ENCODE measurements around the gene CGNL1. TPM values are rescaled to one million over a fixed set of nuclear protein-coding genes. Genes with fewer than 3 reads are reported as not detected.

CGNL1 gene
- polyA plus RNA-seq, 1 donor = 7.8 TPM

- H3K9me3 ChIP-seq (ENCODE audit: control insufficient read depth, low read depth, low read length) = no peaks in the 10 kb centered on the region
- WGBS (ENCODE audit: insufficient coverage, low lambda C conversion rate) = no CpG with 5 or more reads among the region's 3 CpGs
Measured at GRCh38 chr15:57437564-57437963, 61.3 kb downstream of the CGNL1 start.

GRCh38 chr15:57438166-57438565, 61.9 kb downstream of the CGNL1 start:
- WGBS (ENCODE audit: insufficient coverage, low lambda C conversion rate) = 100% methylated on average over 1 of the region's 6 CpGs

More at GRCh38 chr15:57437564-57437963, 61.3 kb downstream of the CGNL1 start:
- Histone ChIP-seq H3K36me3 (ENCODE audit: control insufficient read depth, insufficient read depth, low read length) (no peaks in the 10 kb centered on the region), H3K27me3 (ENCODE audit: control insufficient read depth, insufficient read depth, low read length) (no peaks in the 10 kb centered on the region), H3K27ac (ENCODE audit: low read length) (no peak overlapping the region), H3K4me3 (ENCODE audit: low read length) (no peak overlapping the region), H3K4me1 (ENCODE audit: control insufficient read depth, insufficient read depth, low read length) (peaks cover 5% of the 10 kb centered on the region)
- no peak for DNase-seq

GRCh38 chr15:57439128-57440027, 63.1 kb downstream of the CGNL1 start:
- no peak for DNase-seq
- Histone ChIP-seq H3K9me3 (ENCODE audit: control insufficient read depth, low read depth, low read length) (no peaks in the 10 kb centered on the region), H3K36me3 (ENCODE audit: control insufficient read depth, insufficient read depth, low read length) (no peaks in the 10 kb centered on the region), H3K4me3 (ENCODE audit: low read length) (no peak overlapping the region), H3K4me1 (ENCODE audit: control insufficient read depth, insufficient read depth, low read length) (peaks cover 5% of the 10 kb centered on the region), H3K27ac (ENCODE audit: low read length) (no peak overlapping the region), H3K27me3 (ENCODE audit: control insufficient read depth, insufficient read depth, low read length) (no peaks in the 10 kb centered on the region)
- WGBS (ENCODE audit: insufficient coverage, low lambda C conversion rate) = 90% methylated on average over 2 of the region's 26 CpGs

More at GRCh38 chr15:57438166-57438565, 61.9 kb downstream of the CGNL1 start:
- H3K4me3 ChIP-seq (ENCODE audit: low read length) = no peak overlapping the region
- peaks cover 5% of the 10 kb centered on the region for H3K4me1 ChIP-seq (ENCODE audit: control insufficient read depth, insufficient read depth, low read length)
- H3K9me3 ChIP-seq (ENCODE audit: control insufficient read depth, low read depth, low read length) = no peaks in the 10 kb centered on the region
- no peak for DNase-seq
- no peak overlapping the region for H3K27ac ChIP-seq (ENCODE audit: low read length)
- H3K27me3 ChIP-seq (ENCODE audit: control insufficient read depth, insufficient read depth, low read length) = no peaks in the 10 kb centered on the region
- H3K36me3 ChIP-seq (ENCODE audit: control insufficient read depth, insufficient read depth, low read length) = no peaks in the 10 kb centered on the region

- H3K4me3 ChIP-seq (ENCODE audit: low read length) = no peak overlapping the region
- 80% methylated on average over 1 of the region's 3 CpGs for WGBS (ENCODE audit: insufficient coverage, low lambda C conversion rate)
- no peaks in the 10 kb centered on the region for H3K27me3 ChIP-seq (ENCODE audit: control insufficient read depth, insufficient read depth, low read length)
- no peaks in the 10 kb centered on the region for H3K9me3 ChIP-seq (ENCODE audit: control insufficient read depth, low read depth, low read length)
- no peak for DNase-seq
- H3K36me3 ChIP-seq (ENCODE audit: control insufficient read depth, insufficient read depth, low read length) = no peaks in the 10 kb centered on the region
- H3K27ac ChIP-seq (ENCODE audit: low read length) = peak overlapping the region; percentile 42
- peaks cover 5% of the 10 kb centered on the region for H3K4me1 ChIP-seq (ENCODE audit: control insufficient read depth, insufficient read depth, low read length)
Measured at GRCh38 chr15:57440167-57440566, 63.9 kb downstream of the CGNL1 start.

- WGBS (ENCODE audit: insufficient coverage, low lambda C conversion rate) = no CpG with 5 or more reads among the region's 1 CpG
- Histone ChIP-seq H3K9me3 (ENCODE audit: control insufficient read depth, low read depth, low read length) (no peaks in the 10 kb centered on the region), H3K4me3 (ENCODE audit: low read length) (no peak overlapping the region), H3K27me3 (ENCODE audit: control insufficient read depth, insufficient read depth, low read length) (no peaks in the 10 kb centered on the region), H3K36me3 (ENCODE audit: control insufficient read depth, insufficient read depth, low read length) (no peaks in the 10 kb centered on the region), H3K4me1 (ENCODE audit: control insufficient read depth, insufficient read depth, low read length) (peaks cover 5% of the 10 kb centered on the region), H3K27ac (ENCODE audit: low read length) (peak overlapping the region; percentile 42)
- peak; percentile 62 to 82 for DNase-seq
Measured at GRCh38 chr15:57440799-57441198, 64.5 kb downstream of the CGNL1 start.

GRCh38 chr15:57442335-57442734, 66.0 kb downstream of the CGNL1 start:
- Histone ChIP-seq H3K27me3 (ENCODE audit: control insufficient read depth, insufficient read depth, low read length) (no peaks in the 10 kb centered on the region), H3K4me1 (ENCODE audit: control insufficient read depth, insufficient read depth, low read length) (peaks cover 5% of the 10 kb centered on the region), H3K36me3 (ENCODE audit: control insufficient read depth, insufficient read depth, low read length) (no peaks in the 10 kb centered on the region), H3K9me3 (ENCODE audit: control insufficient read depth, low read depth, low read length) (no peaks in the 10 kb centered on the region), H3K27ac (ENCODE audit: low read length) (no peak overlapping the region), H3K4me3 (ENCODE audit: low read length) (no peak overlapping the region)
- DNase-seq = no peak
- 90% methylated on average over 2 of the region's 3 CpGs for WGBS (ENCODE audit: insufficient coverage, low lambda C conversion rate)

- no CpG with 5 or more reads among the region's 8 CpGs for WGBS (ENCODE audit: insufficient coverage, low lambda C conversion rate)
- H3K4me1 ChIP-seq (ENCODE audit: control insufficient read depth, insufficient read depth, low read length) = peaks cover 5% of the 10 kb centered on the region
- H3K36me3 ChIP-seq (ENCODE audit: control insufficient read depth, insufficient read depth, low read length) = no peaks in the 10 kb centered on the region
- no peak overlapping the region for H3K4me3 ChIP-seq (ENCODE audit: low read length)
- no peak overlapping the region for H3K27ac ChIP-seq (ENCODE audit: low read length)
- H3K9me3 ChIP-seq (ENCODE audit: control insufficient read depth, low read depth, low read length) = no peaks in the 10 kb centered on the region
- DNase-seq = no peak
- no peaks in the 10 kb centered on the region for H3K27me3 ChIP-seq (ENCODE audit: control insufficient read depth, insufficient read depth, low read length)
Measured at GRCh38 chr15:57443486-57443885, 67.2 kb downstream of the CGNL1 start.

- Histone ChIP-seq H3K4me1 (ENCODE audit: control insufficient read depth, insufficient read depth, low read length) (peaks cover 5% of the 10 kb centered on the region), H3K9me3 (ENCODE audit: control insufficient read depth, low read depth, low read length) (no peaks in the 10 kb centered on the region), H3K36me3 (ENCODE audit: control insufficient read depth, insufficient read depth, low read length) (no peaks in the 10 kb centered on the region), H3K27me3 (ENCODE audit: control insufficient read depth, insufficient read depth, low read length) (no peaks in the 10 kb centered on the region), H3K4me3 (ENCODE audit: low read length) (no peak overlapping the region), H3K27ac (ENCODE audit: low read length) (no peak overlapping the region)
- DNase-seq = no peak
- 31% methylated on average over 3 of the region's 5 CpGs for WGBS (ENCODE audit: insufficient coverage, low lambda C conversion rate)
Measured at GRCh38 chr15:57444877-57445513, 68.7 kb downstream of the CGNL1 start.

- H3K36me3 ChIP-seq (ENCODE audit: control insufficient read depth, insufficient read depth, low read length) = no peaks in the 10 kb centered on the region
- DNase-seq = no peak
- no peaks in the 10 kb centered on the region for H3K9me3 ChIP-seq (ENCODE audit: control insufficient read depth, low read depth, low read length)
- H3K4me3 ChIP-seq (ENCODE audit: low read length) = no peak overlapping the region
- no peaks in the 10 kb centered on the region for H3K27me3 ChIP-seq (ENCODE audit: control insufficient read depth, insufficient read depth, low read length)
- WGBS (ENCODE audit: insufficient coverage, low lambda C conversion rate) = no CpG with 5 or more reads among the region's 1 CpG
- no peaks in the 10 kb centered on the region for H3K4me1 ChIP-seq (ENCODE audit: control insufficient read depth, insufficient read depth, low read length)
- H3K27ac ChIP-seq (ENCODE audit: low read length) = no peak overlapping the region
Measured at GRCh38 chr15:57445872-57446271, 69.6 kb downstream of the CGNL1 start.

GRCh38 chr15:57446393-57446792, 70.1 kb downstream of the CGNL1 start:
- no peak overlapping the region for H3K27ac ChIP-seq (ENCODE audit: low read length)
- WGBS (ENCODE audit: insufficient coverage, low lambda C conversion rate) = 92% methylated on average over 2 of the region's 3 CpGs
- no peaks in the 10 kb centered on the region for H3K36me3 ChIP-seq (ENCODE audit: control insufficient read depth, insufficient read depth, low read length)
- no peaks in the 10 kb centered on the region for H3K9me3 ChIP-seq (ENCODE audit: control insufficient read depth, low read depth, low read length)
- H3K27me3 ChIP-seq (ENCODE audit: control insufficient read depth, insufficient read depth, low read length) = no peaks in the 10 kb centered on the region
- H3K4me1 ChIP-seq (ENCODE audit: control insufficient read depth, insufficient read depth, low read length) = no peaks in the 10 kb centered on the region
- no peak overlapping the region for H3K4me3 ChIP-seq (ENCODE audit: low read length)
- no peak for DNase-seq
